HG02938 (cell line): ENCODE results near the gene ZMPSTE24.

Experiments
- ATAC-seq: cut with Tn5 transposase; IDR thresholded peaks from one replicate; pipeline ENCODE4 v1.9.1; 2021; ENCODE audit warnings: mild to moderate bottlenecking, moderate library complexity; ENCODE audit not compliant: unreplicated experiment

The ZMPSTE24 gene

GRCh38 chr1:40258445-40258769, 371 bp downstream of the ZMPSTE24 start:
- no peak for ATAC-seq

GRCh38 chr1:40264354-40264781, 6.3 kb downstream of the ZMPSTE24 start:
- no peak for ATAC-seq

- ATAC-seq, result no peak
These were observed 7.3 kb downstream of the ZMPSTE24 start for GRCh38 chr1:40265298-40265697.

- ATAC-seq, result no peak
These were observed 7.9 kb downstream of the ZMPSTE24 start for GRCh38 chr1:40265919-40266318.

GRCh38 chr1:40266786-40267535, 8.9 kb downstream of the ZMPSTE24 start:
- ATAC-seq, result no peak

GRCh38 chr1:40267767-40268187, 9.7 kb downstream of the ZMPSTE24 start:
- ATAC-seq, result no peak

GRCh38 chr1:40268211-40268610, 10.2 kb downstream of the ZMPSTE24 start:
- no peak for ATAC-seq

GRCh38 chr1:40270152-40270834, 12.3 kb downstream of the ZMPSTE24 start:
- ATAC-seq, result no peak

- ATAC-seq, result no peak
These were observed 14.7 kb downstream of the ZMPSTE24 start for GRCh38 chr1:40272653-40273213.

GRCh38 chr1:40273547-40274166, 15.6 kb downstream of the ZMPSTE24 start:
- ATAC-seq, result no peak

- ATAC-seq, result no peak
These were observed 16.3 kb downstream of the ZMPSTE24 start for GRCh38 chr1:40274331-40274730.

GRCh38 chr1:40276122-40276521, 18.1 kb downstream of the ZMPSTE24 start:
- ATAC-seq, result no peak

- ATAC-seq, result no peak
These were observed 23.8 kb downstream of the ZMPSTE24 start for GRCh38 chr1:40281853-40282252.

- no peak for ATAC-seq
These were observed 33.3 kb downstream of the ZMPSTE24 start for GRCh38 chr1:40291293-40291692.

GRCh38 chr1:40299366-40300248, 41.6 kb downstream of the ZMPSTE24 start:
- ATAC-seq, result no peak

- no peak for ATAC-seq
These were observed 42.2 kb downstream of the ZMPSTE24 start for GRCh38 chr1:40300249-40300567.

GRCh38 chr1:40300651-40301050, 42.6 kb downstream of the ZMPSTE24 start:
- no peak for ATAC-seq

GRCh38 chr1:40301066-40301465, 43.0 kb downstream of the ZMPSTE24 start:
- no peak for ATAC-seq

GRCh38 chr1:40301541-40302299, 43.7 kb downstream of the ZMPSTE24 start:
- ATAC-seq, result no peak

GRCh38 chr1:40302475-40302874, 44.4 kb downstream of the ZMPSTE24 start:
- no peak for ATAC-seq
